ENCODE data around the gene NUSAP1.

DNA sequence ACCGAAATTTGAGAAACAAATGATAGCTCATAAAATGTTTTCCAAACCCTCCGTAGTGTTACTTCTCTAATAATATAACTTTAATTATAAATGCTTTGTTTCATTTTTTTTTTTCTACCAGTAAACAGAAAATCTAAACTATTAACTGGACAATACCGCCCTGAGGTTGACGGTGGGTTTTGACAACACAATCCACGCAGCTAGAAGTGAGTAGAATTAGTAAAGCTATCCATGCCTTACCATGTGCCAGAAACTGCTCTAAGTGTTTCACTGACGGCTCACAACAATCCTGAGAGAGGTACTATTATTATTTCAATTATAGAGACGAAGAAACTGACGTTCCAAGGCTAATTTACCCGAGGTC, 69.2 kb downstream of the NUSAP1 start:
- TF ChIP-seq CTCF (IDR thresholded peaks at IDR 0.05) (no peak), EP300 (IDR thresholded peaks at IDR 0.05) (no peak)

Data from upper lobe of left lung (tissue), 4 donors.